Right lobe of liver (tissue), 6 donors: Measurements from ENCODE around the gene SPANXN4. TPM values are rescaled to one million over a fixed set of nuclear protein-coding genes. Genes with fewer than 3 reads are reported as not detected.

Source experiments
- ATAC-seq, 4 donors: fragments of 200-7000 bp; cut with Tn5 transposase; one replicate each; pipeline ENCODE4 v1.9.1; 2020; ENCODE audit warnings: mild to moderate bottlenecking in 4 of 4, moderate library complexity in 4 of 4
- DNase-seq, 3 donors: peaks; one replicate each; pipeline ENCODE4 v3.0.0-alpha.2; 2020
- H3K27ac ChIP-seq, 3 donors: fragments of 200-600 bp; one replicate each; pipeline ENCODE4 v1.8.0; 2022
- H3K27me3 ChIP-seq, 2 donors: fragments of 200-600 bp; one replicate each; pipeline ENCODE4 v1.8.0; 2022
- H3K36me3 ChIP-seq, 4 donors: fragments of 200-600 bp; sonication (generic) in 1 of 4; one replicate each; pipeline versions ENCODE4 v1.5.1 to v1.8.0; 2017 to 2022; ENCODE audit warnings: control low read depth in 1 of 4
- H3K4me1 ChIP-seq, 4 donors: fragments of 200-600 bp; sonication (generic) in 1 of 4; one replicate each; pipeline versions ENCODE4 v1.5.1 to v1.8.0; 2017 to 2022; ENCODE audit warnings: control low read depth in 1 of 4
- H3K4me3 ChIP-seq, 3 donors: fragments of 200-600 bp; one replicate each; pipeline ENCODE4 v1.8.0; 2022
- H3K9me3 ChIP-seq, 4 donors: fragments of 200-600 bp; sonication (generic) in 1 of 4; one replicate each; pipeline versions ENCODE4 v1.5.1 to v1.8.0; 2017 to 2022; ENCODE audit warnings: control low read depth in 1 of 4
- CTCF ChIP-seq, 4 donors: fragments of 200-600 bp in 3 of 4; fragments of 450-650 bp in 1 of 4; IDR thresholded peaks; one replicate each; pipeline versions ENCODE4 v1.5.1 to v1.8.0; 2016 to 2022; ENCODE audit warnings: antibody characterized with exemption in 4 of 4, mild to moderate bottlenecking in 2 of 4
- POLR2A ChIP-seq: fragments of 450-650 bp; IDR thresholded peaks from one replicate; pipeline ENCODE4 v1.6.1; 2017; ENCODE audit warnings: antibody characterized with exemption, mild to moderate bottlenecking
- WGBS: methylation state at CpG from one replicate; pipeline ENCODE4 v1.1.6; 2018; ENCODE audit warnings: low coverage, low lambda C conversion rate; ENCODE audit not compliant: insufficient coverage; ENCODE audit errors: missing lambda C conversion rate; 5-methylcytosine and 5-hydroxymethylcytosine counted together
- intact Hi-C, 2 donors: fragments of 100-400 bp; cut with DNase I; formaldehyde crosslinking; loops; one replicate each; pipeline versions ENCODE4 v1.11.2 to v1.14.1; 2022
- total RNA-seq, 6 experiments: library from RNA; depleted of rRNA in 2 of 6; stranded (reverse); fragments of >200 nt in 2 of 6; fragmentation: NEBNext Ultra II Directional in 3 of 6; extraction: Animal tissue kit (Norgen Biotek cat#: 25700) in 3 of 6; gene quantifications; one replicate each; pipeline versions ENCODE4 v1.1.0 to v1.2.4, GENCODE V29; 2016 to 2023
- donor health status: DM: no; HTN: yes; CAD: no.
- donor health status: DM: no; HTN: no; CAD: no.
- donor health status: DM: no; HTN: no; CAD: no.
- donor health status: DM: no; HTN: yes; CAD: no.
- donor health status: DM: no; HTN: yes; CAD: no.

The SPANXN4 gene
- total RNA-seq, 6 experiments from 2014 or later: not detected

DNA sequence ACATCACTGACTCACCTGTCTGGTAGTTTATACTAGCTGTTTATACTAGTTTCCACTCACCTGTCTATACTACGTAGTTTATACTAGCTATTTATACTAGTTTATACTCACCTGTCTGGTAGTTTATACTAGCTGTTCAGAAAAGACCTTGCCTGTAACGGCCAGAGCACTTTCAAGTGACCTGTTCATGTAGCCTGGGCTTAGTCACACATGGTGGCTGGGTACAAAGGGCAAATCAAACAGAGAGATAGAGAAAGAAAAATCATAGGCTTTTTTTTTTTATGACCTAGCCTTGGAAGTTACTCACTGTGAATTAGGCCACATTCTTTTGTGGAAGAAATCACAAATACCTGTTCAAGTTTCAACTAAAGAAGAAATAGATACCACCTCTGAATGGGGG is 30.7 kb upstream of the SPANXN4 start:
- TF ChIP-seq POLR2A (no peak), CTCF (IDR thresholded peaks at IDR 0.05) (no peak)
- intact Hi-C loops: no loop called here
- Histone ChIP-seq H3K27me3 (no peaks in the 10 kb centered on the region), H3K27ac (no peak overlapping the region), H3K36me3 (no peaks in the 10 kb centered on the region), H3K4me1 (no peaks in the 10 kb centered on the region), H3K9me3 (no peaks in the 10 kb centered on the region), H3K4me3 (no peak overlapping the region)
- DNase-seq (peak in 1 of 3 donors; percentile 28), ATAC-seq (peak; percentile 60 to 93 (median 73))
- WGBS: 3% methylated on average over 2 of the region's 2 CpGs

- intact Hi-C loops: no loop called here
- H3K9me3 ChIP-seq: no peaks in the 10 kb centered on the region
- no peak overlapping the region for H3K4me3 ChIP-seq
- H3K27me3 ChIP-seq: no peaks in the 10 kb centered on the region
- ATAC-seq: peak in 1 of 4 donors; percentile 13
- no peak overlapping the region for H3K27ac ChIP-seq
- 60% methylated on average over 7 of the region's 8 CpGs for WGBS
- TF ChIP-seq CTCF (IDR thresholded peaks at IDR 0.05) (no peak), POLR2A (no peak)
- H3K4me1 ChIP-seq: no peaks in the 10 kb centered on the region
- no peaks in the 10 kb centered on the region for H3K36me3 ChIP-seq
- no peak for DNase-seq
Observed at GRCh38 chrX:142998447-142999198, 27.1 kb upstream of the SPANXN4 start.

DNA sequence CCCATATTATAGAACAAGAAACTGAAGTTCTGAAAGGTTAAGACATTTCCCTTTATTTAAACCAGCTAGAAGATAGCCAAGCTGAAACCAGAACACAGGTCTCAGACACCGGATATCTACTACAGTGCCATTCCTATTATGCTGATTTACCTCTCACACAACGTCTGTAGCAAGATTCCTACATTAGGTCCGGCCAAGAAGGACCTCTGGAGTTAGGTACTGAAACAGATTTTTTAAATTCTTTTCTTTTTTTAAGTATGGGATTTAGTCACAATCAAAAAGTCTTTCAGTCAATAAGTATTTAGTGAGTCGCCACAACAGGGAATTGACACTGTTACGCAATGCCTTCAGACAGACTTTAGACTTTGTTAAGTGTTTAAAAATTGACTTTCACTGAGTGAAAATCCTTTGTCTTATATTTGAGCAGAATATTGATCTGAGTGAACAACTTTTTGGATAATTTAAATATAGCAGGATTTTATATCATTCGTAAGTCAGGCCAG is 26.5 kb upstream of the SPANXN4 start:
- no peaks in the 10 kb centered on the region for H3K27me3 ChIP-seq
- intact Hi-C loops: no loop called here
- ATAC-seq: peak; percentile 61 to 82 (median 78)
- no peaks in the 10 kb centered on the region for H3K9me3 ChIP-seq
- H3K27ac ChIP-seq: no peak overlapping the region
- no peaks in the 10 kb centered on the region for H3K4me1 ChIP-seq
- TF ChIP-seq CTCF (IDR thresholded peaks at IDR 0.05) (no peak), POLR2A (no peak)
- no peak overlapping the region for H3K4me3 ChIP-seq
- DNase-seq: no peak
- no peaks in the 10 kb centered on the region for H3K36me3 ChIP-seq
- 34% methylated on average over 6 of the region's 6 CpGs for WGBS

GRCh38 chrX:143002206-143002605 is 23.5 kb upstream of the SPANXN4 start:
- Histone ChIP-seq H3K27ac (no peak overlapping the region), H3K4me1 (no peaks in the 10 kb centered on the region), H3K9me3 (no peaks in the 10 kb centered on the region), H3K27me3 (no peaks in the 10 kb centered on the region), H3K36me3 (no peaks in the 10 kb centered on the region), H3K4me3 (no peak overlapping the region)
- intact Hi-C loops: no loop called here
- 45% methylated on average over 2 of the region's 2 CpGs for WGBS
- ATAC-seq: no peak
- TF ChIP-seq POLR2A (no peak), CTCF (IDR thresholded peaks at IDR 0.05) (no peak)
- DNase-seq: no peak
